ENCODE measurements around the gene SMCR8. TPM values are rescaled to one million over a fixed set of nuclear protein-coding genes. Genes with fewer than 3 reads are reported as not detected.
"Not testable (repeated sequence)": the region's sequence is repeated elsewhere in the genome, so short reads cannot be mapped to it uniquely, and the experiment has no call there.

Gene SMCR8
- total and polyA plus RNA-seq, 2 donors (not counting 3 experiments of a cell fraction or from before 2014, with no cell fraction given) = 9.5 to 17.6 TPM

DNA sequence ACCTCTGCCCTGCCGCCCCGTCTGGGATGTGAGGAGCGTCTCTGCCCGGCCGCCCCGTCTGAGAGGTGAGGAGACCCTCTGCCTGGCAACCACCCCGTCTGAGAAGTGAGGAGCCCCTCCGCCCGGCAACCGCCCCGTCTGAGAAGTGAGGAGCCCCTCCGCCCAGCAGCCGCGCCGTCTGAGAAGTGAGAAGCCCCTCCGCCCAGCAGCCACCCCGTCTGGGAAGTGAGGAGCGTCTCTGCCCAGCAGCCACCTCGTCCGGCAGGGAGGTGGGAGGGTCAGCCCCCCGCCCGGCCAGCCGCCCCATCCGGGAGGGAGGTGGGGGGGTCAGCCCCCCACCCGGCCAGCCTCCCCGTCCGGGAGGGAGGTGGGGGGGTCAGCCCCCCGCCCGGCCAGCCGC is 17.0 kb upstream of the SMCR8 start:
- POLR2A ChIA-PET; FAIRE-seq; dilution Hi-C loops (cut with MboI; ENCODE audit: extremely low pct_ligation_motif_present, low sequenced_read_pairs); DNase-seq (ENCODE audit: low read depth, low spot score); H3K27me3 ChIP-seq (ENCODE audit: control insufficient read depth in 2 of 2, insufficient read depth in 2 of 2, low read length in 2 of 2); H4K20me1 ChIP-seq (replicated peaks; ENCODE audit: control insufficient read depth, extremely low read depth, insufficient read depth, low read length); H3K9me3 ChIP-seq (replicated peaks; ENCODE audit: control insufficient read depth, insufficient read depth, low read length); H2AFZ ChIP-seq (ENCODE audit: low read depth, low read length); H3K4me2 ChIP-seq (ENCODE audit: insufficient read depth, low read length); H3K9me1 ChIP-seq (replicated peaks; ENCODE audit: control insufficient read depth, extremely low read depth, insufficient read depth, low read length); H3K4me3 ChIP-seq (replicated peaks in 1 of 3; ENCODE audit: insufficient read depth in 1 of 3, low read depth in 1 of 3, low read length in 3 of 3); H3K79me2 ChIP-seq (ENCODE audit: control insufficient read depth, insufficient read depth, low read length); H3K27ac ChIP-seq (ENCODE audit: insufficient read depth, low read depth, low read length); BruUV-seq (replicated peaks); H3K9ac ChIP-seq (replicated peaks; ENCODE audit: extremely low read depth, insufficient read depth, low read length); intact Hi-C loops (cut with micrococcal nuclease); CTCF ChIA-PET: not testable (repeated sequence)
- Histone ChIP-seq H3K4me1 (ENCODE audit: control insufficient read depth, extremely low read depth, insufficient read depth, low read length) (peaks cover 15% of the 10 kb centered on the region), H3K36me3 (ENCODE audit: control insufficient read depth in 2 of 2, extremely low read depth in 1 of 2, insufficient read depth in 2 of 2, low read length in 2 of 2) (peaks cover 11 to 19% of the 10 kb centered on the region in 2 experiments)

- POLR2A ChIA-PET = no interaction called here
- Histone ChIP-seq H3K27me3 (ENCODE audit: control insufficient read depth in 2 of 2, insufficient read depth in 2 of 2, low read length in 2 of 2) (no peaks in the 10 kb centered on the region), H3K27ac (ENCODE audit: insufficient read depth, low read depth, low read length) (peak overlapping the region; percentile 19), H3K9me1 (replicated peaks; ENCODE audit: control insufficient read depth, extremely low read depth, insufficient read depth, low read length) (no peaks in the 10 kb centered on the region), H2AFZ (ENCODE audit: low read depth, low read length) (no peak overlapping the region), H3K79me2 (ENCODE audit: control insufficient read depth, insufficient read depth, low read length) (peaks cover 2% of the 10 kb centered on the region), H3K4me2 (ENCODE audit: insufficient read depth, low read length) (peak overlapping the region; percentile 39), H3K4me1 (ENCODE audit: control insufficient read depth, extremely low read depth, insufficient read depth, low read length) (peaks cover 15% of the 10 kb centered on the region), H3K4me3 (replicated peaks in 1 of 3; ENCODE audit: insufficient read depth in 1 of 3, low read depth in 1 of 3, low read length in 3 of 3) (no peak overlapping the region), H3K9me3 (replicated peaks; ENCODE audit: control insufficient read depth, insufficient read depth, low read length) (no peaks in the 10 kb centered on the region), H3K36me3 (ENCODE audit: control insufficient read depth in 2 of 2, extremely low read depth in 1 of 2, insufficient read depth in 2 of 2, low read length in 2 of 2) (peaks cover 14 to 27% of the 10 kb centered on the region in 2 experiments), H3K9ac (replicated peaks; ENCODE audit: extremely low read depth, insufficient read depth, low read length) (peak overlapping the region; percentile 13), H4K20me1 (replicated peaks; ENCODE audit: control insufficient read depth, extremely low read depth, insufficient read depth, low read length) (no peaks in the 10 kb centered on the region)
- peak; percentile 47 for TF ChIP-seq FOS (IDR thresholded peaks at IDR 0.05; ENCODE audit: borderline replicate concordance, insufficient read depth, low read length)
- peak; percentile 71 for TF ChIP-seq POLR2AphosphoS5 (IDR thresholded peaks at IDR 0.05; ENCODE audit: insufficient read depth, low read depth, low read length)
- no peak for TF ChIP-seq MYC (IDR thresholded peaks at IDR 0.05; ENCODE audit: low read depth, low read length)
- no peak for TF ChIP-seq JUN (IDR thresholded peaks at IDR 0.05; ENCODE audit: borderline replicate concordance, insufficient read depth, insufficient read length, low read depth)
- no peak for TF ChIP-seq GATA2 (IDR thresholded peaks at IDR 0.05; ENCODE audit: insufficient read depth, insufficient read length, low read depth, low read length)
- TF ChIP-seq, protein P1, sequence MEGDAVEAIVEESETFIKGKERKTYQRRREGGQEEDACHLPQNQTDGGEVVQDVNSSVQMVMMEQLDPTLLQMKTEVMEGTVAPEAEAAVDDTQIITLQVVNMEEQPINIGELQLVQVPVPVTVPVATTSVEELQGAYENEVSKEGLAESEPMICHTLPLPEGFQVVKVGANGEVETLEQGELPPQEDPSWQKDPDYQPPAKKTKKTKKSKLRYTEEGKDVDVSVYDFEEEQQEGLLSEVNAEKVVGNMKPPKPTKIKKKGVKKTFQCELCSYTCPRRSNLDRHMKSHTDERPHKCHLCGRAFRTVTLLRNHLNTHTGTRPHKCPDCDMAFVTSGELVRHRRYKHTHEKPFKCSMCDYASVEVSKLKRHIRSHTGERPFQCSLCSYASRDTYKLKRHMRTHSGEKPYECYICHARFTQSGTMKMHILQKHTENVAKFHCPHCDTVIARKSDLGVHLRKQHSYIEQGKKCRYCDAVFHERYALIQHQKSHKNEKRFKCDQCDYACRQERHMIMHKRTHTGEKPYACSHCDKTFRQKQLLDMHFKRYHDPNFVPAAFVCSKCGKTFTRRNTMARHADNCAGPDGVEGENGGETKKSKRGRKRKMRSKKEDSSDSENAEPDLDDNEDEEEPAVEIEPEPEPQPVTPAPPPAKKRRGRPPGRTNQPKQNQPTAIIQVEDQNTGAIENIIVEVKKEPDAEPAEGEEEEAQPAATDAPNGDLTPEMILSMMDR (IDR thresholded peaks at IDR 0.05; ENCODE audit: extremely low read depth in 1 of 2, insufficient read depth in 1 of 2, low read depth in 1 of 2, low read length in 2 of 2) = no peak
- TF ChIP-seq MAX (IDR thresholded peaks at IDR 0.05; ENCODE audit: insufficient read depth, insufficient read length) = no peak
- no peak for TF ChIP-seq EZH2 (IDR thresholded peaks at IDR 0.05; ENCODE audit: borderline replicate concordance, low read depth, low read length, severe bottlenecking)
- peak; percentile 34 for TF ChIP-seq POLR2A (IDR thresholded peaks at IDR 0.05; ENCODE audit: low read depth, low read length)
- dilution Hi-C loops (cut with MboI; ENCODE audit: extremely low pct_ligation_motif_present, low sequenced_read_pairs) (no loop called here), intact Hi-C loops (cut with micrococcal nuclease) (loop anchor here (1.0 to 5.0 kb wide), 2 partner anchors 14 to 54 kb away; partner anchors contain the start of gene SMCR8)
- no TSS peak for BruUV-seq (replicated peaks)
- peak; percentile 64 for DNase-seq (ENCODE audit: low read depth, low spot score)
- CTCF ChIA-PET = interaction anchor here (1.0 to 1.4 kb wide), 4 partner anchors 10 to 160 kb away, joined by 3 to 4 read pairs (median 3); partner anchors contain the start of gene TOP3A
- FAIRE-seq = peak; percentile 79
Measured at GRCh38 chr17:18300725-18301480, 14.2 kb upstream of the SMCR8 start.
